Skeletal muscle satellite cell (primary cell): ENCODE measurements around the gene PBXIP1.

ENCODE experiments used
- H3K27me3 ChIP-seq: 2 replicates; pipeline ENCODE4 v1.7.0; 2013; ENCODE audit warnings: low read length; ENCODE audit not compliant: control insufficient read depth, insufficient read depth
- H3K36me3 ChIP-seq: 2 replicates; pipeline ENCODE4 v1.7.0; 2013; ENCODE audit warnings: mild to moderate bottlenecking, control low read depth, low read length; ENCODE audit not compliant: insufficient read depth
- H3K4me1 ChIP-seq: 2 replicates; pipeline ENCODE4 v1.7.0; 2013; ENCODE audit warnings: low read length; ENCODE audit not compliant: control insufficient read depth, insufficient read depth
- H3K4me2 ChIP-seq: 2 replicates; pipeline ENCODE4 v1.7.0; 2013; ENCODE audit warnings: mild to moderate bottlenecking, low read length
- H3K4me3 ChIP-seq: 2 replicates; pipeline ENCODE4 v1.7.0; 2013; ENCODE audit warnings: low read length
- H3K9ac ChIP-seq: 2 replicates; pipeline ENCODE4 v1.7.0; 2013; ENCODE audit warnings: mild to moderate bottlenecking, low read depth, low read length, moderate library complexity
- H3K9me3 ChIP-seq: replicated peaks from 2 replicates; pipeline ENCODE4 v1.7.0; 2013; ENCODE audit warnings: mild to moderate bottlenecking, control low read depth, low read length

The PBXIP1 gene

DNA sequence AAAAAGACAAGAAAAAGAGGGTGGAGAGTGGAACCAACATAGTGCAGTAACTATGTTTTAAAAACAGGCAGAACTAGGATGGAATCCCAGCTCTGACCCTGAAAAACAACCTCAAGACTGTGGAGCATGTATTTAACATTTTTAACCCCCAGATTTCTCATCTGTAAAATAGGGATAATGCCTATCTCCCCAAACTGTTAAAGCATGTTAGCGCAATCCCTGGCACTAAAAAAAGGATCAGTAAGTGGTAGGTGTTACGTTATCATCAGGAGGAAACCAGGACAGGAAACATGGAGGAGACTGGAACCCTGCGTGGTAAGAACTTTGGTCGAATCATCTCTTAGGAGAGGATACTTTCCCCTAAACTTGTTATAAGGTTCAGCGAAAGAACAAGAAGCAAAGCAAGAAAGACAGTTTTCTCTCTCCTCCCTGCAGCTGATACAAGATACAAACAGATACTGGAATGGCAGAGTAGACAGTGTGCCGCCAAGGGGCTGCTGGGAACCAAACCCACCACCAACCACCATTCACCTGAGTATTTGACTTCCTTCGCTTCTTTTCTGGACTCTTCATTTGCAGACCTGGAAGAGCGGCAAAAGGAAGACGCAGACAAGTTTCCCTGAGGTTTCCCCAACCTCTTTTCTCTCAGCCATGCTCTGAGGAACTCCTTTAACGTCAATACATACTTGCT is 4.7 kb upstream of the PBXIP1 start:
- Histone ChIP-seq H3K4me1 (peaks cover 46% of the 10 kb centered on the region), H3K27me3 (no peaks in the 10 kb centered on the region), H3K4me3 (peak overlapping the region; percentile 88), H3K9ac (peak overlapping the region; percentile 94), H3K36me3 (peaks cover 32% of the 10 kb centered on the region), H3K4me2 (peak overlapping the region; percentile 87), H3K9me3 (no peaks in the 10 kb centered on the region)

GRCh38 chr1:154959426-154959780 is 3.5 kb upstream of the PBXIP1 start:
- H3K9ac ChIP-seq, result no peak overlapping the region

DNA sequence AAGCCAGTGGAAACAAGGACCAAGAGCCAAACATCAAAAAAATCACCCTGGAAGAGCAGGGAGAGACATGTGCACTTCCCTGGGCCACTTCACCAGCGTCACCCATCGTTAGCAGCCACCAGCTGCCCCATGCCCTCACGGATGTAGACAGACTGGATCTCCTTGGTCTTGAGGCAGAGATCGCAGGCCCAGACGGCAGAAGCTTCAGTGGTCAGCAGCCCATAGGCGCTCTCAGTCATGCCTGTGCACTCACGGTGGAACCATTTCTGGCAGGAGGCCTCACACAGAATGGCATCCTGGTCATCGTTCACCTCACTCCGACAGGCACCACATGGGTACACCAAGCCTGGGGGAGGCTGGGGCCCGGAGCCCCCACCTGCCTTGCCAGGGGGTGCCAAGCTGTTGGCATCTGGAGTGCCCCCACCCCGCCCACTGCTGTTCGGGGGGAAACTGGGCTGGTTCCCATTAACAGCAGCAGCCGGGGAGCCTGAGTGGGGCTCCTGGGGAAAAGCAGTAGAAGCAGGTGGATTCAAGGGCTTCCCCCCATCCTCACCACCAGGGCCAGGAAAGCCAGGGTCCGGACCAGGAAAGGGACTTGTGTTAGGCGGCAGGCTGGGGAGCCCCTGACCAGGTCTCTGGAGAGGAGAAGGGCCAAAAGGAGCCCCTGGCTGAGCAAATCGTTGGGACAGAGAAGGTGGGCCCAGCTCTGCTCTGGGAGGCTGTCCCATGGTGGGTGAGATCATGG is 3.0 kb upstream of the PBXIP1 start:
- H3K4me3 ChIP-seq, result no peak overlapping the region
- no peak overlapping the region for H3K9ac ChIP-seq
- no peak overlapping the region for H3K4me2 ChIP-seq
- no peaks in the 10 kb centered on the region for H3K9me3 ChIP-seq
- peaks cover 55% of the 10 kb centered on the region for H3K4me1 ChIP-seq
- no peaks in the 10 kb centered on the region for H3K27me3 ChIP-seq
- peaks cover 16% of the 10 kb centered on the region for H3K36me3 ChIP-seq

More at GRCh38 chr1:154959426-154959780, 3.5 kb upstream of the PBXIP1 start:
- H3K4me2 ChIP-seq, result no peak overlapping the region
- peaks cover 54% of the 10 kb centered on the region for H3K4me1 ChIP-seq
- peaks cover 21% of the 10 kb centered on the region for H3K36me3 ChIP-seq
- H3K27me3 ChIP-seq, result no peaks in the 10 kb centered on the region
- H3K4me3 ChIP-seq, result no peak overlapping the region
- no peaks in the 10 kb centered on the region for H3K9me3 ChIP-seq

DNA sequence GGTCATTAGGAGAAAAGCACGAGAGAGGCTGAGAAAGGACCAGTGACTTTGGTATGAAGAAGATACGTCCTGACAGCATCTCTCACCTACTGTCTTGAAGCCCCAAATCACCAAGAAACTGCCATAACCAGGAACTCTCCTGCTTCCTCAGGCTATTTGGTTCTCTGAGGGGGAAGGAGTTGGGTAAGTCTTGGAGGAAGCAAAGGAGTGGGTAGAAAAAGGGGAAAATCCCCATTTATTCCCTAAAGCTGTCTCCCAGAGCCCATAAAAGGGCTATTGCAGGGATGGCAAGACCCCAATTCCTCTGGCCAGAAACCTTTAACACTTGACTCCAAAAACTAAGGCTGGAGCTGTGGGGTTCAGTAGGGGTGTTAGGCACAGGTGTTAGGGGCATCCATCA is 2.1 kb upstream of the PBXIP1 start:
- H3K9me3 ChIP-seq, result no peaks in the 10 kb centered on the region
- H3K4me1 ChIP-seq, result peaks cover 48% of the 10 kb centered on the region
- H3K4me2 ChIP-seq, result no peak overlapping the region
- H3K9ac ChIP-seq, result no peak overlapping the region
- peaks cover 8% of the 10 kb centered on the region for H3K36me3 ChIP-seq
- H3K27me3 ChIP-seq, result no peaks in the 10 kb centered on the region
- no peak overlapping the region for H3K4me3 ChIP-seq

DNA sequence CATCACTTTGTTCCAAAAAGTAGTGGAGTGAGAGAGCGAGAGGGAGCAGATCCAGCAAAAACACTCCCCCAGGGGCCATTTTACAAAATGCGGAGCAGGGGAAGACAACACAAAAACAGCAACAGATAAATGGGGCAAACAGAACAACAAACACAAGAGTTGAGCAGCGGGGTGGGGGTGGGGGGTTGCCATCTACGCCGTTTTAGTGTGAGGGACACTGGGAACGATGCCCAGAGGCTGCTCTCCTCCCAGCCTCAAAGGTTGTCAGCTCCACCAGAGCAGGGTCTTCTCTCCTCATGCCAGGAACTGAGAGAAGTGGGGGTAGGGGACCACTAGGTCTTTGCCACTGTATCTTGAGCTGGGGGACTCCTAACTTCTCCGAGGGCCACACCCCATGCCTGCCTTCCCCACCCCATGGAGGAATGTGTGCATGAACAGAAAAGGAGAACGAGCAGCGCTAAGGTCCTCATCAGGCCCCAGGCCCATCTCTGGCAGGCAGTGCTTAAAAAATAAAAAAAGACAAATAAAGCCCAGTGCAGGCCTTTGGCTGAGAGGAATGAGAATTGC is 1.3 kb upstream of the PBXIP1 start:
- H3K9ac ChIP-seq, result peak overlapping the region; percentile 73
- no peaks in the 10 kb centered on the region for H3K9me3 ChIP-seq
- no peaks in the 10 kb centered on the region for H3K36me3 ChIP-seq
- H3K4me2 ChIP-seq, result peak overlapping the region; percentile 83
- H3K4me1 ChIP-seq, result peaks cover 42% of the 10 kb centered on the region
- H3K27me3 ChIP-seq, result no peaks in the 10 kb centered on the region
- H3K4me3 ChIP-seq, result peak overlapping the region; percentile 74

- no peaks in the 10 kb centered on the region for H3K27me3 ChIP-seq
- no peaks in the 10 kb centered on the region for H3K36me3 ChIP-seq
- H3K9ac ChIP-seq, result peak overlapping the region; percentile 73
- peak overlapping the region; percentile 83 for H3K4me2 ChIP-seq
- no peaks in the 10 kb centered on the region for H3K9me3 ChIP-seq
- peaks cover 40% of the 10 kb centered on the region for H3K4me1 ChIP-seq
- H3K4me3 ChIP-seq, result peak overlapping the region; percentile 74
These were observed 644 bp upstream of the PBXIP1 start for GRCh38 chr1:154956544-154956941.

DNA sequence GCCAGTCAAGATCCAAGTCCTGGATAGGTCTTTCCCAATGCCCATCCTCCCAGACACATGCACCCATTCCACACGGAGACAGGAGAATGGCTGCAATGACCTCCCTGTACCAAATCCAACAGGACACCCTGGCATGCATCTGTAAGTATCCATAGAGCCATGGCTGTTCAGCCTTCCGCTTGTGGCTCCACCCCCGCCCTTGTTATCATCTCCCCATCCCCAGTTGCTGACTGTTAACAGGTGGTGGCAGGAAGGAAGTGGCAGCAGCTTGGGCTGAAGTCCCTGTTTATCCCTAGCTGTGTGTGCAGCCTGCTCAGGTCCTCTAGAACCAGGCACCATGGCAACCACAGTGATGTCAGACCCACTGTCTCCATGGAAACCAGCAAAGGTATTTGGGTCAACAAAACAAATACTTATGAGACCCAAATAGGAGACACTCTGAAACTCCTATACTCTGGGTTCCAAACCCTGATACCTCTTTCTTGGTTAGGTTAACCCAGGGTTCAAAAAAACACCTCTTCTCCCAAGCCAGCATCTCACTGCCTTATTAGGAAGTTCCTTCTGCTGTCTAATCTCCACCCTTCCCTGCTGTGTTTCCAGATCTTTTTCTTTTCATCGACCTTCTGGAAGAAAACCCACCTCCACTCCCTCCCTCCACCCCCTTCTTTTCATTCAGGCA is 721 bp downstream of the PBXIP1 start:
- Histone ChIP-seq H3K9ac (peak overlapping the region; percentile 73), H3K27me3 (no peaks in the 10 kb centered on the region), H3K4me2 (peak overlapping the region; percentile 83), H3K36me3 (peaks cover 11% of the 10 kb centered on the region), H3K4me3 (peak overlapping the region; percentile 74), H3K4me1 (peaks cover 32% of the 10 kb centered on the region), H3K9me3 (no peaks in the 10 kb centered on the region)

DNA sequence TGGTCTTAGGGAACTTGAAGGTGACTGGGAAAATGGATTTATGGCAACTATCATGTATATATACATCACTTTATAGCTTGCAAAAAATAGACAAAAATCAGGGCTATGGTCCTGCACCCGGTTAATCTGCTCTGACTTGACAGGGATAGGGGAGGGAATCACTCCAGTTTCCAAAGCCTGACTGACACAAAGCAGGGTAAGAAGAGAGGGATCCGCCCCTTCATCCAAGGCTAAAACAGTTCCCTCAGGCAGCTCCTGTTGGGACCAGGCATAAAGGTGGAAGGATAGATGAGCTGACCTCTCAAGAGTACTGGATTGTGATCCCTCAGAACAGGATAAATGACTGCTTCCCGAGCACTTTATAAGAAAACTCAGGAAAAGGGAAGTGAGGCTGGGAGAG is 1.4 kb downstream of the PBXIP1 start:
- Histone ChIP-seq H3K4me1 (peaks cover 32% of the 10 kb centered on the region), H3K27me3 (no peaks in the 10 kb centered on the region), H3K4me3 (peak overlapping the region; percentile 74), H3K9me3 (no peaks in the 10 kb centered on the region), H3K4me2 (peak overlapping the region; percentile 83), H3K36me3 (peaks cover 11% of the 10 kb centered on the region), H3K9ac (peak overlapping the region; percentile 73)

GRCh38 chr1:154953611-154954038 is 2.3 kb downstream of the PBXIP1 start:
- no peak overlapping the region for H3K9ac ChIP-seq
- peaks cover 11% of the 10 kb centered on the region for H3K36me3 ChIP-seq
- no peaks in the 10 kb centered on the region for H3K9me3 ChIP-seq
- H3K4me2 ChIP-seq, result no peak overlapping the region
- H3K4me3 ChIP-seq, result no peak overlapping the region
- peaks cover 32% of the 10 kb centered on the region for H3K4me1 ChIP-seq
- H3K27me3 ChIP-seq, result no peaks in the 10 kb centered on the region

DNA sequence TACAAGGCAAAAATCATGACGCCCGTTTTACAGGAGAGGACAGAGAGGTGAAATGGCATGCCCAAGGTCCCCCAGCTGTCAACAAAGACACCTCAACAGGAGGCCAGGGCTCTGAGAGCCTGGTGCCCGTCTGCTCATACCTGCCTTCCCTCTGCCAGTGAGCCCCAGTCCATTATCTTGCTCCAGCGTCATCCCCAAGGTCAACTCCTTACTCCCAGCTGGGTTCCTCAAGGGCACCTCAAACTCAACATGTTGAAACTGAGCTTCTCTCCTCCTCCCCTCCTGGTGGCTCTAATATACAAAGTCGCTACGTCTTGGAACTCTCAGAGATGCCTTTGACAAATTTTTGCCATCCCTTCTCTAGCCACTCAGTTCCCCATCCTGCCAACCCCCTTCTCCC is 3.2 kb downstream of the PBXIP1 start:
- peaks cover 11% of the 10 kb centered on the region for H3K36me3 ChIP-seq
- H3K4me2 ChIP-seq, result no peak overlapping the region
- H3K9ac ChIP-seq, result no peak overlapping the region
- H3K4me3 ChIP-seq, result no peak overlapping the region
- H3K27me3 ChIP-seq, result no peaks in the 10 kb centered on the region
- H3K9me3 ChIP-seq, result no peaks in the 10 kb centered on the region
- peaks cover 31% of the 10 kb centered on the region for H3K4me1 ChIP-seq

- H3K4me3 ChIP-seq, result no peak overlapping the region
- peaks cover 11% of the 10 kb centered on the region for H3K36me3 ChIP-seq
- no peaks in the 10 kb centered on the region for H3K27me3 ChIP-seq
- H3K4me1 ChIP-seq, result peaks cover 25% of the 10 kb centered on the region
- H3K9ac ChIP-seq, result no peak overlapping the region
- no peaks in the 10 kb centered on the region for H3K9me3 ChIP-seq
- H3K4me2 ChIP-seq, result no peak overlapping the region
These were observed 3.8 kb downstream of the PBXIP1 start for GRCh38 chr1:154951901-154952657.
